HCT116 (cell line): ENCODE results near the gene GP9. TPM values are rescaled to one million over a fixed set of nuclear protein-coding genes. Genes with fewer than 3 reads are reported as not detected.

Source experiments
- ATAC-seq: fragments of 200-7000 bp; cut with Tn5 transposase; 2 replicates; pipeline ENCODE4 v1.9.1; 2020; ENCODE audit warnings: mild to moderate bottlenecking, moderate library complexity
- BruUV-seq: library from RNA; stranded (reverse); fragments of 400-500 nt; replicated peaks from 2 replicates; lab custom pipeline; 2021; lab: Mats Ljungman, UMichigan
- CTCF ChIA-PET: fragments of 300-600 bp; sonication (Branson Sonifier 250); formaldehyde crosslinking; loops from one replicate; lab custom pipeline; 2021; ENCODE audit warnings: antibody characterized with exemption; lab: Charles Lee
- POLR2A ChIA-PET: fragments of 300-600, 350-600 bp; sonication (Branson Sonifier 250); formaldehyde crosslinking; loops from one replicate; lab custom pipeline; 2021; ENCODE audit warnings: antibody characterized with exemption; lab: Charles Lee
- RAD21 ChIA-PET, 2 experiments: fragments of 300-600 bp; sonication (Branson Sonifier 250); formaldehyde crosslinking; loops; one replicate each; lab custom pipeline; 2023; ENCODE audit warnings: low total read pairs in 2 of 2; ENCODE audit not compliant: uncharacterized antibody in 2 of 2, unreplicated experiment in 2 of 2, low non-redundant PET in 1 of 2; lab: Charles Lee
- DNase-seq: peaks from one replicate; pipeline ENCODE4 v3.0.0-alpha.2; 2010; ENCODE audit warnings: low read depth, low spot score
- H2AFZ ChIP-seq: fragments of 200-600 bp; shearing (Covaris generic), sonication (generic); 2 replicates; pipeline ENCODE4 v1.6.1; 2017; ENCODE audit warnings: low read depth, mixed run types, mixed read lengths, antibody characterized with exemption, low read length; ENCODE audit not compliant: poor library complexity, severe bottlenecking
- H3K27ac ChIP-seq: 2 replicates; pipeline ENCODE4 v1.5.1; 2012; ENCODE audit warnings: low read depth, low read length
- H3K27me3 ChIP-seq: fragments of 200-600 bp; sonication (generic); 2 replicates; pipeline ENCODE4 v1.6.1; 2016; ENCODE audit warnings: mixed run types, low read length, mixed read lengths; ENCODE audit not compliant: insufficient read depth
- H3K36me3 ChIP-seq, 2 experiments: fragments of 200-500 bp in 1 of 2; fragments of 200-600 bp in 1 of 2; sonication (Bioruptor generic) in 1 of 2; sonication (generic) in 1 of 2; 2 replicates each; pipeline versions ENCODE4 v1.5.1 to v1.6.1; 2014 to 2016; ENCODE audit warnings: low read length in 2 of 2, inconsistent platforms in 1 of 2, mixed read lengths in 1 of 2, mixed run types in 1 of 2; ENCODE audit not compliant: insufficient read depth in 2 of 2, control insufficient read depth in 1 of 2
- H3K4me1 ChIP-seq, 2 experiments: fragments of 200-600 bp in 1 of 2; sonication (generic) in 1 of 2; 2 replicates each; pipeline versions ENCODE4 v1.5.1 to v1.6.1; 2012 to 2017; ENCODE audit warnings: low read length in 2 of 2, inconsistent platforms in 1 of 2, mild to moderate bottlenecking in 1 of 2, mixed read lengths in 1 of 2, mixed run types in 1 of 2, moderate library complexity in 1 of 2; ENCODE audit not compliant: insufficient read depth in 2 of 2, control insufficient read depth in 1 of 2
- H3K4me2 ChIP-seq: fragments of 200-600 bp; sonication (generic); 2 replicates; pipeline ENCODE4 v1.6.1; 2017; ENCODE audit warnings: mixed run types, low read length, mixed read lengths
- H3K4me3 ChIP-seq, 2 experiments: fragments of 200-600 bp in 1 of 2; sonication (generic) in 1 of 2; replicated peaks in 1 of 2; 2 replicates each; pipeline ENCODE4 v1.5.1; 2011 to 2016; ENCODE audit warnings: low read length in 2 of 2, control low read depth in 1 of 2, low read depth in 1 of 2, mild to moderate bottlenecking in 1 of 2, mixed read lengths in 1 of 2, mixed run types in 1 of 2
- H3K79me2 ChIP-seq: fragments of 200-600 bp; sonication (generic); 2 replicates; pipeline ENCODE4 v1.6.1; 2017; ENCODE audit warnings: mild to moderate bottlenecking, mixed run types, low read length, moderate library complexity, mixed read lengths; ENCODE audit not compliant: insufficient read depth
- H3K9ac ChIP-seq: fragments of 200-600 bp; sonication (generic); 2 replicates; pipeline ENCODE4 v1.6.1; 2016; ENCODE audit warnings: low read length, mixed read lengths
- H3K9me2 ChIP-seq: fragments of 200-600 bp; sonication (generic), shearing (Covaris generic); 2 replicates; pipeline ENCODE4 v1.6.1; 2017; ENCODE audit warnings: mixed run types, mild to moderate bottlenecking, moderate library complexity; ENCODE audit not compliant: insufficient read depth
- H3K9me3 ChIP-seq, 2 experiments: fragments of 200-500 bp in 1 of 2; fragments of 200-600 bp in 1 of 2; sonication (Bioruptor generic) in 1 of 2; sonication (generic) in 1 of 2; 2 replicates each; pipeline ENCODE4 v1.6.1; 2014 to 2017; ENCODE audit warnings: low read length in 2 of 2, mixed read lengths in 2 of 2, inconsistent platforms in 1 of 2, low read depth in 1 of 2, mild to moderate bottlenecking in 1 of 2, mixed run types in 1 of 2, moderate library complexity in 1 of 2; ENCODE audit not compliant: control insufficient read depth in 1 of 2, insufficient read depth in 1 of 2
- H4K20me1 ChIP-seq: fragments of 200-600 bp; sonication (generic), shearing (Covaris generic); 2 replicates; pipeline ENCODE4 v1.6.1; 2017; ENCODE audit warnings: mixed run types, mild to moderate bottlenecking, moderate library complexity; ENCODE audit not compliant: insufficient read depth
- CBX3 ChIP-seq: IDR thresholded peaks from 2 replicates; pipeline ENCODE4 v1.6.1; 2012; ENCODE audit warnings: low read depth
- CTCF ChIP-seq, 3 experiments: fragments of 200-600 bp in 1 of 3; sonication (generic) in 1 of 3; IDR thresholded peaks in 2 of 3; conservative IDR thresholded peaks in 1 of 3; 2 replicates each; pipeline ENCODE4 v1.5.1; 2012 to 2017; ENCODE audit warnings: low read depth in 2 of 3, low read length in 2 of 3, antibody characterized with exemption in 1 of 3, borderline replicate concordance in 1 of 3, control low read depth in 1 of 3, mild to moderate bottlenecking in 1 of 3, mixed read lengths in 1 of 3, mixed run types in 1 of 3, moderate library complexity in 1 of 3; ENCODE audit not compliant: insufficient read depth in 1 of 3
- EGR1 ChIP-seq: IDR thresholded peaks from 2 replicates; pipeline ENCODE4 v1.6.1; 2012; ENCODE audit warnings: low read depth
- EZH2 ChIP-seq: fragments of 200-600 bp; sonication (generic); IDR thresholded peaks from 2 replicates; pipeline ENCODE4 v1.6.1; 2017; ENCODE audit warnings: antibody characterized with exemption, mixed run types
- MAX ChIP-seq: IDR thresholded peaks from 2 replicates; pipeline ENCODE4 v1.6.1; 2012
- POLR2A ChIP-seq: IDR thresholded peaks from 2 replicates; pipeline ENCODE4 v1.7.0; 2011; ENCODE audit warnings: borderline replicate concordance; ENCODE audit not compliant: insufficient read depth, insufficient read length; ENCODE audit errors: extremely low read depth
- RAD21 ChIP-seq: IDR thresholded peaks from 2 replicates; pipeline ENCODE4 v1.6.1; 2012; ENCODE audit warnings: low read depth, mild to moderate bottlenecking
- SIN3A ChIP-seq: IDR thresholded peaks from 2 replicates; pipeline ENCODE4 v1.6.1; 2012; ENCODE audit warnings: low read depth
- TCF7L2 ChIP-seq: IDR thresholded peaks from 2 replicates; pipeline ENCODE4 v1.7.0; 2011; ENCODE audit warnings: borderline replicate concordance, inconsistent platforms; ENCODE audit not compliant: insufficient read depth, insufficient read length; ENCODE audit errors: extremely low read depth
- ZFX ChIP-seq: fragments of 450-650 bp; IDR thresholded peaks from 2 replicates; pipeline ENCODE4 v1.6.1; 2017
- intact Hi-C: fragments of 100-400 bp; cut with micrococcal nuclease; formaldehyde crosslinking; loops from 2 replicates; pipeline ENCODE4 v1.10.0; 2022
- total RNA-seq: library from RNA; stranded (reverse); gene quantifications from one replicate; pipeline ENCODE4 v1.2.1, GENCODE V29; 2021; ENCODE audit not compliant: unreplicated experiment

The GP9 gene
- total RNA-seq, 1 experiment from 2014 or later = not detected

DNA sequence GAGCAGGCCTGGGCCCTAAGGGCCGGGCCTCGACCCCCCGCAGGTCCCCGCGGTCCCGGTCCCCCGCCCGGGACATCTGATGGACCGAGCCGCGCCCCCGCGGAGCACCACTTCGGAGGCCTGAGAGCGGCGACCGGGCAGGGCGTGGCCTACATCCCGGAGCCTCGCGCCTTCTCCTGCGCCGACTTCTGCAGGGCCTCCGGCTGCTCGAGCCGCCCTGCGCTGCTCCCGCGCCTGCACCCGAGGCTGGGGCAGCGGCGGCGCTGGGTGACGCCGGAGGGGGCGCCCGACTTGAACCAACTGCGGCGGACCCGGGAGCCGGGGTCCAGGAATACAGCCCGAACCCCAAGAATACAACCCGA lies 14.9 kb upstream of the GP9 start:
- H2AFZ ChIP-seq = no peak overlapping the region
- H3K4me1 ChIP-seq = no peaks in the 10 kb centered on the region
- BruUV-seq = no TSS peak
- H4K20me1 ChIP-seq = no peaks in the 10 kb centered on the region
- intact Hi-C loops = no loop called here
- ChIA-PET POLR2A (no interaction called here), CTCF (no interaction called here), RAD21 (no interaction called here)
- H3K4me3 ChIP-seq = no peak overlapping the region
- no peak for ATAC-seq
- DNase-seq = no peak
- TF ChIP-seq POLR2A = no peak
- TF ChIP-seq ZFX = no peak
- no peak for TF ChIP-seq CTCF (IDR thresholded peaks at IDR 0.05 in 2 of 3, conservative IDR thresholded peaks at IDR 0.05 in 1 of 3; ENCODE audit: borderline replicate concordance in 1 of 3, insufficient read depth in 1 of 3, low read depth in 2 of 3, low read length in 2 of 3)
- no peak for TF ChIP-seq MAX
- TF ChIP-seq EZH2 = no peak
- TF ChIP-seq EGR1 = no peak
- no peak for TF ChIP-seq RAD21
- H3K4me2 ChIP-seq = no peak overlapping the region
- H3K27me3 ChIP-seq = 0 out of 2 replicates have a peak, but pooled peaks cover 3% of the 10 kb centered on the region
- no peak overlapping the region for H3K27ac ChIP-seq
- no peaks in the 10 kb centered on the region for H3K9me2 ChIP-seq
- H3K79me2 ChIP-seq = no peaks in the 10 kb centered on the region
- no peaks in the 10 kb centered on the region for H3K36me3 ChIP-seq
- H3K9me3 ChIP-seq = no peaks in the 10 kb centered on the region
- H3K9ac ChIP-seq = no peak overlapping the region

DNA sequence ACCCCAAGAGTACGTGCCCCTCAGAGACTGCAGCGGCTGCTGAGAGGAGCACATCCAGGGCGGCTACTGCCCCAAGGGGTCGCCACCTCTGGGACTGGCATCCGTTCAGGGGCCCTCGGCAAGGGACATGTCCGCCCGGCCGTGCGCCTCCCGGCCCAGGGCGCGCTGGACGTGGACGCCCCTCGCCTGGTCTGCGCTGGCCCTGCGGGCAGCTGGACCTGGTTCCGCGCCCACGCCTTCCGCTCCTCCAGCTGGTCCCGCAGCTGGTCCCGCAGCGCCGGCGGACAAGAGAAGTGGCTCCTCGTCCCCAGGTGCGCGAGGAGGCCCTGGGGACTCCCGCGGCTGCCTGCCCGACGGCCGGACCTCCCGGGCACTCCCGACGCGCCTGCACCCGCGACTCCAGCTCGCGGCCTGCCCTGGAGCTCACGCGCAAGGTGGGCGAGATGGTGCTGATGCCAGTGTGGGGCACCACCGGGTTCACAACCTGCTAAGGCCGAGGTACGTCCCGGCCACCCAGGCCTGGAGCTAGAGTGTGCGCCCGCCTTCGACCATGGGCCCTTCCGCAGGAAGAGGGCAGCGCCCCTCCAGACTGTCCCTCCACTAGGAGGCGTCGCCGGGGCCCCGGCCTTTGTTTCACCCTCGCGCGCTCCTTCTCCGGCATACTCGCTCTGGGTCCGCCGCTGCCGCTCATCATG lies 14.4 kb upstream of the GP9 start:
- ChIA-PET RAD21 (no interaction called here), POLR2A (no interaction called here), CTCF (no interaction called here)
- Histone ChIP-seq H3K36me3 (no peaks in the 10 kb centered on the region), H3K4me1 (no peaks in the 10 kb centered on the region), H2AFZ (no peak overlapping the region), H3K4me2 (no peak overlapping the region), H3K9ac (no peak overlapping the region), H3K27me3 (0 out of 2 replicates have a peak, but pooled peaks cover 3% of the 10 kb centered on the region), H3K9me3 (no peaks in the 10 kb centered on the region), H3K9me2 (no peaks in the 10 kb centered on the region), H3K79me2 (no peaks in the 10 kb centered on the region), H4K20me1 (no peaks in the 10 kb centered on the region), H3K27ac (no peak overlapping the region), H3K4me3 (no peak overlapping the region)
- TF ChIP-seq SIN3A (no peak), CBX3 (no peak), ZFX (no peak), TCF7L2 (no peak)
- DNase-seq (no peak), ATAC-seq (peak; percentile 40; the same call in 1 of the 2 replicates)
- no TSS peak for BruUV-seq
- intact Hi-C loops = no loop called here
